Bronchial epithelial cell (primary cell): ENCODE results near the gene SPC24. TPM values are rescaled to one million over a fixed set of nuclear protein-coding genes. Genes with fewer than 3 reads are reported as not detected.
"Not testable (repeated sequence)": the region's sequence is repeated elsewhere in the genome, so short reads cannot be mapped to it uniquely, and the experiment has no call there.

Experiments used
- DNase-seq: peaks from one replicate; pipeline ENCODE4 v3.0.0-alpha.2; 2010; ENCODE audit warnings: low read depth
- FAIRE-seq: peaks from 2 replicates; lab custom pipeline; 2011; peaks lifted over from hg19 to GRCh38; lab: Jason Lieb, UNC
- H3K27me3 ChIP-seq: 2 replicates; pipeline ENCODE4 v1.5.1; 2011; ENCODE audit warnings: low read length; ENCODE audit not compliant: control insufficient read depth, insufficient read depth
- H3K36me3 ChIP-seq: 2 replicates; pipeline ENCODE4 v1.5.1; 2011; ENCODE audit warnings: low read length; ENCODE audit not compliant: control insufficient read depth, insufficient read depth
- H3K4me3 ChIP-seq: 2 replicates; pipeline ENCODE4 v1.5.1; 2011; ENCODE audit warnings: mild to moderate bottlenecking, low read depth, low read length, control low read depth
- total RNA-seq: library from RNA; depleted of rRNA; stranded (reverse); fragments of >200 nt; gene quantifications from 2 replicates; pipeline ENCODE4 v1.2.1, GENCODE V29; 2014
- TF ChIP-seq, protein P1 (sequence below): IDR thresholded peaks from 2 replicates; pipeline ENCODE4 v1.5.1; 2011; ENCODE audit warnings: mild to moderate bottlenecking, moderate library complexity, low read length, control low read depth, inconsistent platforms; ENCODE audit not compliant: insufficient read depth, severe bottlenecking

Gene SPC24
- total RNA-seq, 1 donor from 2014 or later: 1.6 TPM

DNA sequence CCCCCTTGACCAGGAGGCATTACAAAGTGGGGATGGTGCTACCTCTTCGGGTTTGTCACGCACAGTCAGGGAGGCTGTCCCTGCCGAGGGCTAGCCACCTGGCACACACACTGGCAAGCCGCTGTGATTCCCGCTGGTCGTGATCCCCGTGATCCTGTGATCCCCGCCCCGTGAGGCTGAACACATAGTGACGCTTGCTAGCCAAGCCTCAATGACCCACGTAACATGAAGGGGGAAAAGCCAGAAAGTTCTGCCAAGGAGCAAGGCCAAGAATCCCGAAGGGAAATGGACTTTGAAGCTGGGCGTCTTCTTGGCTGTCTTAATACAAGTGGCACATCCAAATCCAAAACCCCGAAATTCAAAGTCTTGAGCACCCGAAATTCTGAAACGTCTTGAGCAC is 52.6 kb downstream of the SPC24 start:
- no peak for DNase-seq
- FAIRE-seq: no peak
- Histone ChIP-seq H3K4me3 (no peak overlapping the region), H3K27me3 (no peaks in the 10 kb centered on the region), H3K36me3 (peaks cover 40% of the 10 kb centered on the region)
- TF ChIP-seq, protein P1, sequence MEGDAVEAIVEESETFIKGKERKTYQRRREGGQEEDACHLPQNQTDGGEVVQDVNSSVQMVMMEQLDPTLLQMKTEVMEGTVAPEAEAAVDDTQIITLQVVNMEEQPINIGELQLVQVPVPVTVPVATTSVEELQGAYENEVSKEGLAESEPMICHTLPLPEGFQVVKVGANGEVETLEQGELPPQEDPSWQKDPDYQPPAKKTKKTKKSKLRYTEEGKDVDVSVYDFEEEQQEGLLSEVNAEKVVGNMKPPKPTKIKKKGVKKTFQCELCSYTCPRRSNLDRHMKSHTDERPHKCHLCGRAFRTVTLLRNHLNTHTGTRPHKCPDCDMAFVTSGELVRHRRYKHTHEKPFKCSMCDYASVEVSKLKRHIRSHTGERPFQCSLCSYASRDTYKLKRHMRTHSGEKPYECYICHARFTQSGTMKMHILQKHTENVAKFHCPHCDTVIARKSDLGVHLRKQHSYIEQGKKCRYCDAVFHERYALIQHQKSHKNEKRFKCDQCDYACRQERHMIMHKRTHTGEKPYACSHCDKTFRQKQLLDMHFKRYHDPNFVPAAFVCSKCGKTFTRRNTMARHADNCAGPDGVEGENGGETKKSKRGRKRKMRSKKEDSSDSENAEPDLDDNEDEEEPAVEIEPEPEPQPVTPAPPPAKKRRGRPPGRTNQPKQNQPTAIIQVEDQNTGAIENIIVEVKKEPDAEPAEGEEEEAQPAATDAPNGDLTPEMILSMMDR: no peak

DNA sequence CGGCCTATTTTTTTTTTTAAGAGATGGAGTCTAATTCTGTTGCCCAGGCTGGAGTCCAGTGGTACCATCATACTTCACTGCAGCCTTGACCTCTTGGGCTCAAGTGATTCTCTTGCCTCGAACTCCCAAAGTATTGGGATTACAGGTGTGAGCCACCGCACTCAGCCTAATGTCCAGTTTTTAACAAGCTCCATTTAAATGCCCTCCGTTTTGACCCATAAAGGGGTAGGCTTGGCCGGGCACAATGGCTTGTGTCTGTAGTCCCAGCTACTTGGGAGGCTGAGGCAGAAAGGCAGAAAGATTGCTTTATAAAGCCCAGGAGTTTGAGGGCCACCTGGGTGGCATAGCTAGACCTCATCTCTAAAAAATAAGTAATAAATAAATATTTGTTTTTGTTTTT is 54.5 kb downstream of the SPC24 start:
- Histone ChIP-seq H3K27me3 (no peaks in the 10 kb centered on the region), H3K4me3 (no peak overlapping the region), H3K36me3 (peaks cover 32% of the 10 kb centered on the region)
- FAIRE-seq: no peak
- DNase-seq: no peak
- TF ChIP-seq, protein P1: no peak

DNA sequence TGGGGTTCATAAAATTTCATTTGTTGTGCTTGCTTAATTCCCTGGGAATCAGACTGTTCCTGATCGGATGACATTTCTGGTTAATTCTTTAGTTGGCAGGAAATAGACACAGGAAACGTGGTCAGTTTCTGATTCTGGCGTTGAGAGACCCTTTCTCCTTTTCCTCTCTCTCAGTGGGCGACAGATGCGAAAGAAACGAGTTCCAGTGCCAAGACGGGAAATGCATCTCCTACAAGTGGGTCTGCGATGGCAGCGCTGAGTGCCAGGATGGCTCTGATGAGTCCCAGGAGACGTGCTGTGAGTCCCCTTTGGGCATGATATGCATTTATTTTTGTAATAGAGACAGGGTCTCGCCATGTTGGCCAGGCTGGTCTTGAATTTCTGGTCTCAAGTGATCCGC is 55.5 kb downstream of the SPC24 start:
- Histone ChIP-seq H3K4me3 (no peak overlapping the region), H3K27me3 (no peaks in the 10 kb centered on the region), H3K36me3 (peaks cover 30% of the 10 kb centered on the region)
- DNase-seq: no peak
- FAIRE-seq: no peak
- TF ChIP-seq, protein P1: no peak

DNA sequence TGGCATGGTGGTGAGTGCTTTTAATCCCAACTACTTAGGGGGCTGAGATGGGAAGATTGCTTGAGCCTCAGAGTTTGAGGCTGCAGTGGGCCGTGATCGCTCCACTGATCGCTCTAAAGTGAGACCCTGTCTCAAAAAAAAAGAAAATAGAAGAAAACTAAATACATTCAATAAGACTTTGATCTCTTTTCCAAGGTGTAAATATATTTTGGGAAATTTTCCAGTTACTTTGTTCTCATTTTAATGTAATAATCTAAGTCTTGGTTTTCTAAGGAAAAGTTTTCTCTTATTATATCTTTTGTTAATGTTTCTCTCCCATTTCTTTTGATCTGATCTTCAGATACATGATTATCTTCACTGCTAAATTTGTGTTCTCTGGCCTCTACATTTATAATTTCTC is 56.7 kb downstream of the SPC24 start:
- no peak for FAIRE-seq
- Histone ChIP-seq H3K4me3 (no peak overlapping the region), H3K27me3 (no peaks in the 10 kb centered on the region), H3K36me3 (peaks cover 26% of the 10 kb centered on the region)
- TF ChIP-seq, protein P1: no peak
- DNase-seq: no peak

DNA sequence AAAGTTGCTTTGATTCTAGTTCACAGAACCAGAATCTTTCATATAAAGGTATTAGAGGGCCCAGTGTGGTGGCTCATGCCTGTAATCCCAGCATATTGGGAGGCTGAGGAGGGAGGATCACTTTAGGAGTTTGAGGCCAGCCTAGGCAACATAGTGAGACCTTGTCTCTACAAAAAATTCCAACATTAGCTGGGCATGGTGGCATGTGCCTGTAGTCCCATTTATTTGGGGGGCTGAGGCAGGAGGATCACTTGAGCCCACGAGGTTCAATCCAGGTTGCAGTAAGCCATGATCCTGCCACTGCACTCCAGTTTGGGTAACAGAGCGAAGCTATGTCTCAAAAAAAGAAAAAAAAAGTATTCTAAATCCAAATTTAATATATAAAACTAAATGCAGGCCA is 57.3 kb downstream of the SPC24 start:
- peaks cover 29% of the 10 kb centered on the region for H3K36me3 ChIP-seq
- no peaks in the 10 kb centered on the region for H3K27me3 ChIP-seq
- DNase-seq (no peak), FAIRE-seq (no peak)
- H3K4me3 ChIP-seq: no peak overlapping the region
- TF ChIP-seq, protein P1: no peak

DNA sequence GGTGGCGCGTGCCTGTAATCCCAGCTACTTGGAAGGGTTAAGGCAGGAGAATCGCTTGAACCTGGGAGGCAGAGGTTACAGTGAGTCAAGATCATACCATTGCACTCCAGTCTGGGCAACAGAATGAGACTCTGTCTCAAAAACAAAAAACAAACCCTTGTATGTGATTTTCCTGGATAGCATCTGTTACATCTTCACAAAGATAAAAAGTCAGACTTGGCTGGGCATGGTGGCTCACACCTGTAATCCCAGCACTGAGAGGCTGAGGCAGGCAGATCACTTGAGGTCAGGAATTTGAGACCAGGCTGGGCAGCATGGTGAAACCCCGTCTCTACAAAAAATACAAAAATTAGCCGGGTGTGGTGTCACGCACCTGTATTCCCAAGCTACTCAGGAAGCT is 58.2 kb downstream of the SPC24 start:
- DNase-seq, H3K4me3 ChIP-seq, H3K27me3 ChIP-seq, FAIRE-seq: not testable (repeated sequence)
- H3K36me3 ChIP-seq: peaks cover 27% of the 10 kb centered on the region
